HCEC 1CT (cell line): ENCODE data around the gene RTP3.

ENCODE experiments used
- DNase-seq: peaks from one replicate; pipeline ENCODE4 v3.0.0-alpha.2; 2017

The RTP3 gene

GRCh38 chr3:46549408-46549904, 51.7 kb downstream of the RTP3 start:
- DNase-seq, result no peak

- DNase-seq, result no peak
Observed at GRCh38 chr3:46549989-46550388, 52.2 kb downstream of the RTP3 start.
